NCI-H146 treated with DMSO at 0.1 percent for 48 hours (cell line): ENCODE results near the gene RIN3.

Experiments used
- DNase-seq: peaks from one replicate; lab custom pipeline; 2025; ENCODE audit not compliant: unreplicated experiment; lab: John Stamatoyannopoulos, UW

RIN3 gene

GRCh38 chr14:92597906-92598905 is 84.6 kb downstream of the RIN3 start:
- DNase-seq, result no peak

- DNase-seq, result no peak
These were observed 86.2 kb downstream of the RIN3 start for GRCh38 chr14:92599811-92600210.

- no peak for DNase-seq
These were observed 86.9 kb downstream of the RIN3 start for GRCh38 chr14:92600318-92601053.

DNA sequence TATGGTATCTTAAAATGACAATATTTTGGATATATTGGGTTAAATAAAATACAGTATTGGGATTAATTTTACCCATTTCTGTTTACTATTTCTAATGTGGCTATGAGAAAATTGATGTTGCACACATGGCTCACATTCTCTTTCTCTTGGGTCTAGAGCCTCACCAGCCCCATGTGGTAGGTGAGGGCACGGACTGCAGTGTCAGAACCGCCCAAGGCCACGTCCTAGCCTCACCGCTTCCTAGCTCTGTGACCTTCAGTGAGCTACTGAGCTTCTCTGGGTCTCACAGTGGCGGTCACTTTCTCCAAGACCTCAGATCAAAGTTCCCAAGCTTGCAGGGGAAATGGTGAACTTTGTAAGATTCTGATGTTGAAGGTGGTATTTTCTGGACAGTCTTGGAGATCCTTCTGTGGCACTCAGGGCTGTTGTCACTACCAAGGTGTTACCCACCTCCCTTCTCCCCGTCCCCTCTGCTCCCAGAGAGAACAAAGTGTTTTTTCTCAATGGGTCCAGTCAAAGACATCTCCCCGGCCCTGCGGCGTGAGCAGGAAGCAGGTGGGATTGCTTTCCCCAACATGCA is 87.6 kb downstream of the RIN3 start:
- no peak for DNase-seq

- no peak for DNase-seq
These were observed 88.3 kb downstream of the RIN3 start for GRCh38 chr14:92601757-92602417.

GRCh38 chr14:92603309-92604242 is 90.0 kb downstream of the RIN3 start:
- no peak for DNase-seq

DNA sequence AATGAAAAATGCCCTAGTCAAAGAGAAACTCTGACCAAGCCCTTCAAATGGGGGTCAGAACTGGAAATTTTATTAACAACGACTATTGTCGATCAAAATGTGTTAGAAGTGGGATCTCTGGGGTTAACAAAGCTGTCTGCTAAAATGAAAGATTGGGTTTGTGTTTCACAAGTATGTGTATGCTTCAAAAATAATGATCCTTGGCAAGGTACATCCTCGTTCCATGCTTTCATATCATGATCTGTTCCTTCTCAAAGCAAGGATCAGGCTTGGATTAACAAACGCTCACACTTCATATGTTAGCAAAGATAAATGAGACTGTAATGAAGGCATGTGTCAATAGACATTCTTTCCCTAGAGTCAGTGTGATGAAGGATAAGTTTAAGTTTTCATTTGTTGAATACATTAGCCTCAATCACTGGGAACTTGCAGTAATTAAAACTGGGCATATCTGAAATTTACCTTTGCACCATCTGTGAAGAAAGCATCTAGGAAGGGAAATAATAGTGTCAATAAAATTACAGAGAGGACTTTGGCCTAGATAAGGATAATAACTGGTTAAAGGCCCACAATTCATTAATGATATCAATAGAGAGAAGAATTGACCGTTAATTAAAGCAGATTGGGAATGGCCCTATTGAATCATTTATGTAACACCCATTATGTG is 91.8 kb downstream of the RIN3 start:
- DNase-seq, result no peak

- no peak for DNase-seq
These were observed 93.7 kb downstream of the RIN3 start for GRCh38 chr14:92607251-92607650.

- DNase-seq, result no peak
These were observed 94.3 kb downstream of the RIN3 start for GRCh38 chr14:92607702-92608429.

GRCh38 chr14:92609955-92610354 is 96.4 kb downstream of the RIN3 start:
- DNase-seq, result no peak

DNA sequence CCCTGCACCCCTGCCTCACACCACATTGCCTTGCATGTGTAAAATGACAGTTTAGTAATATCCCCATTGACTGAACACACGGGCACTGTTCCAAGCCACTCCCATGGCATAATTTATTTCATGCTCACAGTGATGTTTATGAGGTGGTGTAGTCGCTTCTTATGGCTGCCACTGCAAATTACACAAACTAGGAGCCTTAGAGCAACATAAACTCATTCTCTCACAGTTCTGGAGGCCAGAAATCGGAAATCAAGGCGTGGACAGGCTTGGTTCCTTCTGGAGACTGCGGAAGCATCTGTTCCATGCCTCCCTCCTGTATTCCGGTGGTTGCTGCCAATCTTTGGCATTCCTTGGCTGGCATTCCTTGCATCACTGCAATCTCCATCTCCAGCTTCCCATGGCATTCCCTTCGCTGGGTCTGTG is 97.3 kb downstream of the RIN3 start:
- no peak for DNase-seq

- DNase-seq, result no peak
These were observed 99.6 kb downstream of the RIN3 start for GRCh38 chr14:92613008-92613658.

- no peak for DNase-seq
These were observed 100.2 kb downstream of the RIN3 start for GRCh38 chr14:92613681-92614260.

DNA sequence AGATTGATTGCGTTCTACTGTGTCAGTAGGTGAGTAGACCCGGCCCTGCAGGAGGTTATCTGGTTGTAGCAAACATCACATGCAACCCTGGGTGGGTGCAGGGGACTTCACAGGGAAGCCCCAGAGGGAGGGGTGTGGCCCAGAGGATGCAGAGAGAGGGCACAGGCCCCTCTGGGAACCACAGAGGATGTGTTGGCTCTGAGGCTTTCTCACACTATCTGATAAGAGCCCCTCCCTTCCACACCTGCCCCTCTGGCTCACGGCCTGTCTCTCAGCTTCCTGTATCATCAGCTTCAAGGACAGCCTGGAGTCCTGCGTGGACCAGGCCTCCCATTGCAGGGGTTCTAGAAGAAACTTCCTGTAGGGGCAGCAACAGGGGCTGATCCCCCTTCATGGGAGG is 101.9 kb downstream of the RIN3 start:
- no peak for DNase-seq

DNA sequence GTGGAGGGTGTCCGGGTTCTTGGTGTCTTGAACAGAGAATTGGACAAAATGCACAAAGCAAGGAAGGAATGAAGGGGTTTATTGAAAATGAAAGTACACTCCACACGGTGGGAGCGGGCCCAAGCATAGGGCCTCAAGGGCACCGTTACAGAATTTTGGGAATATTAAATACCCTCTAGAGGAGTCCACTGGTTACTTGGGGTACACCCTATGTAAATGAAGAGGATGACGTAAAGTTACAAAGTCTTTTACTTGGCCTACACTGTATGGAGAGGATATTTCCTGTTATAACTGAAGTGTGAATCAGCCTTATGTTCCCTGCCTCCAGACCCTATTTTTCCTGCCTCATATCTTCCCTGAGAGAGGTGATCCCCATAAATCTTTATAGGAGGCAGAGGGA is 102.6 kb downstream of the RIN3 start:
- DNase-seq, result no peak

DNA sequence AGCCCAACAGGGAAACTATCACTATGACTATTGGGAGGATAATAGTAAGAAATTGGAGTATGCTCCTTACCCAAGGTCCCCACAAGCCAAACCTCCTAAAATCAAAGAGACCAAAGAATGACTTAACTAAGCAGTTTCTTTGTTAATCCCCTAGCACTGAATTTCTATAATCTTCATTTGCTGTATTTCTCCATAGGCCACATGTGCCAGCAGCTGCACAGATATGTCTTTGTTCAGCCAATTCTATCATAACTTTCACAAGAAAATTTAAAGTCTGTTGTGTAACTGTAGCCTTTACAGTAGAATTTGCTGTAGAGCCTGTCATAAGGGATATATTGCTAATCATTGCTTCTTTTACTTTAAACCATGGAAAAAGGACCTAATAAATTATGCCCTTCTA is 104.0 kb downstream of the RIN3 start:
- DNase-seq, result no peak

- DNase-seq, result no peak
These were observed 106.3 kb downstream of the RIN3 start for GRCh38 chr14:92619671-92620456.
